ENCODE data around the gene NOS3.
"Not testable (repeated sequence)": the region's sequence is repeated elsewhere in the genome, so short reads cannot be mapped to it uniquely, and the experiment has no call there.

NOS3 gene

GRCh38 chr7:151016505-151016904, 25.7 kb downstream of the NOS3 start:
- H3K36me3 Mint-ChIP-seq (ENCODE audit: low read depth) = peaks cover 10% of the 10 kb centered on the region
- H3K27ac Mint-ChIP-seq = no peak overlapping the region
- ATAC-seq = no peak

GRCh38 chr7:151016942-151017341, 26.1 kb downstream of the NOS3 start:
- H3K4me1 Mint-ChIP-seq = peaks cover 58% of the 10 kb centered on the region

More at GRCh38 chr7:151016505-151016904, 25.7 kb downstream of the NOS3 start:
- Mint-ChIP-seq H3K27me3 (peaks cover 24% of the 10 kb centered on the region), H3K4me3 (peak overlapping the region; percentile 78), H3K4me1 (peaks cover 63% of the 10 kb centered on the region), H3K9me3 (no peaks in the 10 kb centered on the region)
- no peak for DNase-seq

GRCh38 chr7:151017370-151017952, 26.6 kb downstream of the NOS3 start:
- peaks cover 10% of the 10 kb centered on the region for H3K36me3 Mint-ChIP-seq (ENCODE audit: low read depth)
- no peak for DNase-seq
- H3K4me3 Mint-ChIP-seq = peak overlapping the region; percentile 78
- H3K27ac Mint-ChIP-seq = peak overlapping the region; percentile 83
- H3K27me3 Mint-ChIP-seq = peaks cover 27% of the 10 kb centered on the region
- peaks cover 53% of the 10 kb centered on the region for H3K4me1 Mint-ChIP-seq
- ATAC-seq = no peak
- no peaks in the 10 kb centered on the region for H3K9me3 Mint-ChIP-seq

More at GRCh38 chr7:151016942-151017341, 26.1 kb downstream of the NOS3 start:
- Mint-ChIP-seq H3K4me3 (peak overlapping the region; percentile 78), H3K36me3 (ENCODE audit: low read depth) (peaks cover 10% of the 10 kb centered on the region), H3K27me3 (peaks cover 26% of the 10 kb centered on the region), H3K27ac (no peak overlapping the region), H3K9me3 (no peaks in the 10 kb centered on the region)
- ATAC-seq (no peak), DNase-seq (no peak)

GRCh38 chr7:151017953-151018420, 27.2 kb downstream of the NOS3 start:
- H3K4me3 Mint-ChIP-seq = peak overlapping the region; percentile 78
- peaks cover 50% of the 10 kb centered on the region for H3K4me1 Mint-ChIP-seq
- peak; percentile 91 for DNase-seq
- no peaks in the 10 kb centered on the region for H3K9me3 Mint-ChIP-seq
- H3K36me3 Mint-ChIP-seq (ENCODE audit: low read depth) = peaks cover 10% of the 10 kb centered on the region
- ATAC-seq = peak; percentile 71
- peak overlapping the region; percentile 83 for H3K27ac Mint-ChIP-seq
- H3K27me3 Mint-ChIP-seq = peaks cover 27% of the 10 kb centered on the region

- H3K27me3 Mint-ChIP-seq = peaks cover 27% of the 10 kb centered on the region
- ATAC-seq (peak; percentile 45), DNase-seq (no peak)
- H3K36me3 Mint-ChIP-seq (ENCODE audit: low read depth) = peaks cover 10% of the 10 kb centered on the region
- peak overlapping the region; percentile 83 for H3K27ac Mint-ChIP-seq
- H3K4me1 Mint-ChIP-seq = peaks cover 50% of the 10 kb centered on the region
- H3K9me3 Mint-ChIP-seq = no peaks in the 10 kb centered on the region
- peak overlapping the region; percentile 78 for H3K4me3 Mint-ChIP-seq
Measured at GRCh38 chr7:151018421-151019129, 27.8 kb downstream of the NOS3 start.

DNA sequence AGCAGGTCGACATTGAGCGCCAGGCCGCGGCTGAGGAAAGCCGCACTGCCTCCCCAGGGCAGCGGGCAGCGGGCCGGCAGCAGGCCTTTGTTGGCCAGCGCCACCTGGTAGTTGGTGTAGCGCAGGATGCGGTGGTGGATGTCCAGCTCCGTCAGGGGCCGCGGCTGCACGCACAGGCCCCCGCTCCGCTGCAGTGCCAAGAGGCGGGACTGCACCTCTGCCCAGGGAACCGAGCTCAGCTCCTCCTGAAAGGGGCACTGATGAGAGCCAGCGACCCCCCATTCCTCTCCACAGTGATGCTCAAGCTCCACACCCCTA, 28.3 kb downstream of the NOS3 start:
- H3K36me3 Mint-ChIP-seq (ENCODE audit: low read depth) = peaks cover 10% of the 10 kb centered on the region
- ATAC-seq (no peak), DNase-seq (no peak)
- H3K4me3 Mint-ChIP-seq = peak overlapping the region; percentile 40
- no peaks in the 10 kb centered on the region for H3K9me3 Mint-ChIP-seq
- peaks cover 45% of the 10 kb centered on the region for H3K4me1 Mint-ChIP-seq
- peaks cover 27% of the 10 kb centered on the region for H3K27me3 Mint-ChIP-seq
- no peak overlapping the region for H3K27ac Mint-ChIP-seq

DNA sequence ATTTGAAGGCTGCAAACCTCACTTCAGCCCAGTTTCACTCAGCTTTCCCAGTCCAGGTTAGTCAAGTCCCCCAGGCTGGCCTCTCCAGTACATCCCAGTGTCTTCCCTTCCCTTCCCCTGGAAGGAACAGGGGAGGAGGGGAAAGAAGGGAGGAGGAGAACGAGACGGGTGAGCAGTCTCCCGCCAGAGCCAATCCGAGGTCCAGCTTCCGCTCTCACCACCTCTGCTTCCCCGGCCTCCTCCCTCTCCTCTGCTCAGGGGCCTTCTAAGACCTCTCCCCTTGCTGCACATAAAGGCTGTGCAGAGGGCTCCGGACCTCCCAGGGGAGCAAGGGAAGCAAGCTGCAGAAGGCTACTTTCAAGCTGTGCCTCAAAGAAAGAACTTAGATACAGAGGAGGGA, 29.4 kb downstream of the NOS3 start:
- ATAC-seq = no peak
- H3K4me3 Mint-ChIP-seq = no peak overlapping the region
- H3K27me3 Mint-ChIP-seq = peaks cover 27% of the 10 kb centered on the region
- peaks cover 34% of the 10 kb centered on the region for H3K4me1 Mint-ChIP-seq
- no peaks in the 10 kb centered on the region for H3K9me3 Mint-ChIP-seq
- no peak overlapping the region for H3K27ac Mint-ChIP-seq
- peaks cover 5% of the 10 kb centered on the region for H3K36me3 Mint-ChIP-seq (ENCODE audit: low read depth)
- no peak for DNase-seq

DNA sequence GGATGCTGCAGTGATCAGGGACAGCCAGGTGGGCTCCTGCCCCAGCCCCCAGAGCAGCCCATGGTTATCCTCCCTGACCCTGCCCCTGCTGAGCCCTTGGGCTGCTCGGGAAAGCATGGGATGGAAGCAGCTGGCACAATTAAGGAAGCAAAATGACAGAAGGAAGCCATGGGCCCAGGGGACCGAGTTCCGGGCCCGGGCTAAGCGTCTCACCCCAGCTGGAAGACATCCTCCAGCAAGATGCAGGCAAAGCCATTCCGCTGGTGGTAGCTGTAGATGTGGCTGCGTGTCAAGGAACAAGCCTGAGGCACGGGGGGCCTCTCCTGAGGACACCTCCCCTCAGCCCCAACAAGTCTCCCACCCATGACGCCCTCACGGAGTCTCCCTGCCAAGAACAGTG, 32.4 kb downstream of the NOS3 start:
- DNase-seq = no peak

GRCh38 chr7:151024435-151025056, 33.7 kb downstream of the NOS3 start, which contains the start of gene ATG9B:
TSS of gene ATG9B (minus strand) at chr7:151024494. CDS start at chr7:151024423, 71 bp downstream.
- Mint-ChIP-seq H3K4me1 (peaks cover 20% of the 10 kb centered on the region), H3K9me3 (no peaks in the 10 kb centered on the region), H3K4me3 (no peak within 1 kb of the TSS), H3K36me3 (ENCODE audit: low read depth) (peaks cover 2% of the 10 kb centered on the region), H3K27ac (peak within 1 kb of the TSS; percentile 4), H3K27me3 (peaks cover 19% of the 10 kb centered on the region)
- ATAC-seq (no peak), DNase-seq (no peak)

More for the DNA sequence above, 32.4 kb downstream of the NOS3 start:
- Mint-ChIP-seq H3K27ac (no peak overlapping the region), H3K36me3 (ENCODE audit: low read depth) (no peaks in the 10 kb centered on the region), H3K4me1 (peaks cover 20% of the 10 kb centered on the region), H3K9me3 (no peaks in the 10 kb centered on the region), H3K4me3 (no peak overlapping the region), H3K27me3 (peaks cover 24% of the 10 kb centered on the region)
- no peak for ATAC-seq

DNA sequence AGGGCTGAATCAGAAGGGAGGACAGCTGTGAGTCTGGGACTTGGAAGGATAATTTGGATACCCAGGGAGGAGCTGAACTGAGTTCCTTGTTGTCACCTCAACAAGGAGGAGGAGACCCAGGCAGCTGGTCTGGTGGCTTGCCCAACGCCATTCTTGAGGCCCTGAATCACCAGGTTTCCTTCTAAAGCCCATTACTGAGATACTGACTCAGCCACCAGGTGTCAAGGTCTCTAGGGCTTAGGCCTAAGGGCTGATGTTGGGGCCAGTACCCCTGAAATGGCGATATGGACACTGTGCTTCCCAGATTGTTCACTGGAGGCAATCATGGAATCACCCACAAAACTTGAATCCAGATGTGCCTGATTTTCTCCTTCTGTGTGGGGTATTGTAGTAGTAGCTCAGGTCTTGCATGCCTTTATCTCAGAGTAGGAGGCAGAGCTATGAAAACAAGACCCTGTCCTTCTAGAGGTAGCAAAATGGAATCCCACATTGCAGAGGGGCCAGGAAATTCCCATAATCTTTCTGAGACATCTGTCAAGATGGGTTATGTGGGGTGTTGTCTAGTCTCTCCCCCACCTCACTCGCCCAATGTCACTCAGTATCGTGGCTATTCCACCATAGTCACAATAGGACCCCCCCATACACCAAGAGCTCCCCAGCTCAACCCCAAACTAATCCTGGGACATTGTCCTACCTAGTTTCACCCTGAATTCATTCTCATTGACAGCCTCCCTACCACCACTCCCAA, 35.3 kb downstream of the NOS3 start:
- Mint-ChIP-seq H3K4me3 (no peak overlapping the region), H3K27ac (no peak overlapping the region)
- DNase-seq = no peak

GRCh38 chr7:151026771-151027727, 36.2 kb downstream of the NOS3 start:
- not testable (repeated sequence) for H3K27me3 Mint-ChIP-seq; H3K9me3 Mint-ChIP-seq; H3K36me3 Mint-ChIP-seq (ENCODE audit: low read depth); DNase-seq; ATAC-seq
- Mint-ChIP-seq H3K4me1 (peaks cover 23% of the 10 kb centered on the region), H3K4me3 (peak overlapping the region; percentile 98), H3K27ac (peak overlapping the region; percentile 96)

More for the DNA sequence above, 35.3 kb downstream of the NOS3 start:
- Mint-ChIP-seq H3K27me3 (peaks cover 6% of the 10 kb centered on the region), H3K4me1 (peaks cover 23% of the 10 kb centered on the region), H3K9me3 (no peaks in the 10 kb centered on the region), H3K36me3 (ENCODE audit: low read depth) (peaks cover 4% of the 10 kb centered on the region)
- ATAC-seq = no peak

DNA sequence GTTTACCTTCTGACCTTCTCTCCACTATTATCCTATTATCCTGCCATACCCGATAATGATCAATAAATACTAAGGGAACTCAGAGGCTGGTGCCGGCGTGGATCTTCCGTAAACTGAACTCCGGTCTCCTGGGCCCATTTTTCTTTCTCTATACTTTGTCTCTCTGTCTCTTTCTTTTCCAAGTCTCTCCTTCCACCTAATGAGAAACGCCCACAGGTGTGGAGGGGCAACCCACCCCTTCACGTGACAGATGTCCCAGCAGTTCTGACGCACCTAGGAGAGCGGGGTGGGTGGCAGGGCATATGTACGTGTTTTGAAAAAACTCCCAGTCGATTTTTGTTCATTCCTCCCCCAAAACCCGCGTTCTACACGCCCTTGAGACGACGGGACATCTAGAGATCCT, 36.9 kb downstream of the NOS3 start:
- not testable (repeated sequence) for H3K36me3 Mint-ChIP-seq (ENCODE audit: low read depth); DNase-seq; ATAC-seq; H3K9me3 Mint-ChIP-seq; H3K27me3 Mint-ChIP-seq
- Mint-ChIP-seq H3K27ac (peak overlapping the region; percentile 96), H3K4me3 (peak overlapping the region; percentile 98), H3K4me1 (peaks cover 23% of the 10 kb centered on the region)

- H3K4me3 Mint-ChIP-seq = peak within 1 kb of the TSS; percentile 98
- H3K36me3 Mint-ChIP-seq (ENCODE audit: low read depth) = peaks cover 8% of the 10 kb centered on the region
- no peaks in the 10 kb centered on the region for H3K9me3 Mint-ChIP-seq
- H3K4me1 Mint-ChIP-seq = peaks cover 23% of the 10 kb centered on the region
- ATAC-seq (peak; percentile 95), DNase-seq (peak; percentile 95)
- no peaks in the 10 kb centered on the region for H3K27me3 Mint-ChIP-seq
- H3K27ac Mint-ChIP-seq = peak within 1 kb of the TSS; percentile 96
Measured at GRCh38 chr7:151028131-151028947, 37.5 kb downstream of the NOS3 start, which contains the start of gene ABCB8. TSS of gene ABCB8 (plus strand) at chr7:151028450. CDS start at chr7:151028516, 66 bp downstream.
